ENCODE data around the gene ARHGAP5. TPM values are rescaled to one million over a fixed set of nuclear protein-coding genes. Genes with fewer than 3 reads are reported as not detected.

ARHGAP5 gene
- total and polyA plus RNA-seq, 2 donors (not counting 3 experiments of a cell fraction or from before 2014, with no cell fraction given): 4.3 to 36.2 TPM

DNA sequence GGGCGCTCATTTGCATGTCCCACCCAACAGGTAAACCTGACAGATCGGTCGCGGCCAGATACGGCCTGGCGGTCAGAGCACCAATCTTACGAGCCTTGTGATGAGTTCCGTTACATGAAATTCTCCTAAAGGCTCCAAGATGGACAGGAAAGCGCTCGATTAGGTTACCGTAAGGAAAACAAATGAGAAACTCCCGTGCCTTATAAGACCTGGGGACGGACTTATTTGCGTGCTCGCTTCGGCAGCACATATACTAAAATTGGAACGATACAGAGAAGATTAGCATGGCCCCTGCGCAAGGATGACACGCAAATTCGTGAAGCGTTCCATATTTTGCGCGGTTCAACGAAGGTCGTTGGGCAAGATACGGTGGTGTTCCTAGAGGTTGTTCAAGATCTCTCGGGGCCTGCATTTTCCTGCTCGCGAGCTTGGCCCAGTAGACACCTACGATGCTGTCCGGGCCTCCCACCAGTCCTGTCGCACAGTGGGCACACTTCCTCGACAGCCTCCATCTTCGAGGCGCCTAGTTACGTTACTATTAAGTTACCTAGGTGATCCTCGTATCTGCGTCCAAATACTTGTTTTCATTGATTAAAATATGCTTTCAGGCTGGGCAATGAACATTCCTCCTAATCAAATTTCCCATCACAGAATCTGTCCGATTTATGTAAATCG, 124.8 kb downstream of the ARHGAP5 start, which contains the start of gene RNU6-7:
RNU6-7 (plus strand) TSS at position 230 of the 675 bp plus-strand sequence.
- BruUV-seq (replicated peaks): no TSS peak
- Histone ChIP-seq H3K4me3 (replicated peaks in 1 of 3; ENCODE audit: insufficient read depth in 1 of 3, low read depth in 1 of 3, low read length in 3 of 3) (peak within 1 kb of the TSS; percentile 23 to 92 (median 55)), H3K9me3 (replicated peaks; ENCODE audit: control insufficient read depth, insufficient read depth, low read length) (no peaks in the 10 kb centered on the region), H3K4me1 (ENCODE audit: control insufficient read depth, extremely low read depth, insufficient read depth, low read length) (peaks cover 16% of the 10 kb centered on the region), H4K20me1 (replicated peaks; ENCODE audit: control insufficient read depth, extremely low read depth, insufficient read depth, low read length) (no peaks in the 10 kb centered on the region), H3K27ac (ENCODE audit: insufficient read depth, low read depth, low read length) (no peak within 1 kb of the TSS), H3K27me3 (ENCODE audit: control insufficient read depth in 2 of 2, insufficient read depth in 2 of 2, low read length in 2 of 2) (peaks cover 6 to 10% of the 10 kb centered on the region in 2 experiments), H2AFZ (ENCODE audit: low read depth, low read length) (peak within 1 kb of the TSS; percentile 43), H3K9me1 (replicated peaks; ENCODE audit: control insufficient read depth, extremely low read depth, insufficient read depth, low read length) (no peaks in the 10 kb centered on the region), H3K79me2 (ENCODE audit: control insufficient read depth, insufficient read depth, low read length) (no peaks in the 10 kb centered on the region), H3K9ac (replicated peaks; ENCODE audit: extremely low read depth, insufficient read depth, low read length) (peak within 1 kb of the TSS; percentile 6), H3K36me3 (ENCODE audit: control insufficient read depth in 2 of 2, extremely low read depth in 1 of 2, insufficient read depth in 2 of 2, low read length in 2 of 2) (no peaks in the 10 kb centered on the region), H3K4me2 (ENCODE audit: insufficient read depth, low read length) (peak within 1 kb of the TSS; percentile 99)
- dilution Hi-C loops (cut with MboI; ENCODE audit: extremely low pct_ligation_motif_present, low sequenced_read_pairs): no loop called here
- DNase-seq (ENCODE audit: low read depth, low spot score) (no peak), FAIRE-seq (no peak)
- TF ChIP-seq JUN (IDR thresholded peaks at IDR 0.05; ENCODE audit: borderline replicate concordance, insufficient read depth, insufficient read length, low read depth) (no peak), FOS (IDR thresholded peaks at IDR 0.05; ENCODE audit: borderline replicate concordance, insufficient read depth, low read length) (no peak), MYC (IDR thresholded peaks at IDR 0.05; ENCODE audit: low read depth, low read length) (no peak), EZH2 (IDR thresholded peaks at IDR 0.05; ENCODE audit: borderline replicate concordance, low read depth, low read length, severe bottlenecking) (no peak), POLR2AphosphoS5 (IDR thresholded peaks at IDR 0.05; ENCODE audit: insufficient read depth, low read depth, low read length) (no peak), POLR2A (IDR thresholded peaks at IDR 0.05; ENCODE audit: low read depth, low read length) (no peak), GATA2 (IDR thresholded peaks at IDR 0.05; ENCODE audit: insufficient read depth, insufficient read length, low read depth, low read length) (no peak)
- TF ChIP-seq, protein P1, sequence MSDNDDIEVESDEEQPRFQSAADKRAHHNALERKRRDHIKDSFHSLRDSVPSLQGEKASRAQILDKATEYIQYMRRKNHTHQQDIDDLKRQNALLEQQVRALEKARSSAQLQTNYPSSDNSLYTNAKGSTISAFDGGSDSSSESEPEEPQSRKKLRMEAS (IDR thresholded peaks at IDR 0.05; ENCODE audit: insufficient read depth, insufficient read length): no peak
- TF ChIP-seq, protein P2, sequence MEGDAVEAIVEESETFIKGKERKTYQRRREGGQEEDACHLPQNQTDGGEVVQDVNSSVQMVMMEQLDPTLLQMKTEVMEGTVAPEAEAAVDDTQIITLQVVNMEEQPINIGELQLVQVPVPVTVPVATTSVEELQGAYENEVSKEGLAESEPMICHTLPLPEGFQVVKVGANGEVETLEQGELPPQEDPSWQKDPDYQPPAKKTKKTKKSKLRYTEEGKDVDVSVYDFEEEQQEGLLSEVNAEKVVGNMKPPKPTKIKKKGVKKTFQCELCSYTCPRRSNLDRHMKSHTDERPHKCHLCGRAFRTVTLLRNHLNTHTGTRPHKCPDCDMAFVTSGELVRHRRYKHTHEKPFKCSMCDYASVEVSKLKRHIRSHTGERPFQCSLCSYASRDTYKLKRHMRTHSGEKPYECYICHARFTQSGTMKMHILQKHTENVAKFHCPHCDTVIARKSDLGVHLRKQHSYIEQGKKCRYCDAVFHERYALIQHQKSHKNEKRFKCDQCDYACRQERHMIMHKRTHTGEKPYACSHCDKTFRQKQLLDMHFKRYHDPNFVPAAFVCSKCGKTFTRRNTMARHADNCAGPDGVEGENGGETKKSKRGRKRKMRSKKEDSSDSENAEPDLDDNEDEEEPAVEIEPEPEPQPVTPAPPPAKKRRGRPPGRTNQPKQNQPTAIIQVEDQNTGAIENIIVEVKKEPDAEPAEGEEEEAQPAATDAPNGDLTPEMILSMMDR (IDR thresholded peaks at IDR 0.05; ENCODE audit: extremely low read depth in 1 of 2, insufficient read depth in 1 of 2, low read depth in 1 of 2, low read length in 2 of 2): no peak
- intact Hi-C loops (cut with micrococcal nuclease): loop anchor here (1.0 to 5.0 kb wide), 6 partner anchors 50 to 745 kb away; partner anchors contain the start of gene DTD2
- CTCF ChIA-PET: interaction anchor here (1.2 to 1.6 kb wide), 3 partner anchors 12 to 358 kb away, joined by 3 to 4 read pairs (median 3); no protein-coding TSS in a partner anchor
- POLR2A ChIA-PET: no interaction called here
